Vagina (tissue), 2 donors: ENCODE data around the gene BCAS3.

Source experiments
- CTCF ChIP-seq, 3 experiments: fragments of 450-650 bp in 2 of 3; fragments of 200-600 bp in 1 of 3; sonication (generic) in 1 of 3; IDR thresholded peaks; one replicate each; pipeline ENCODE4 v1.5.1; 2017 to 2019; ENCODE audit warnings: antibody characterized with exemption in 3 of 3, mild to moderate bottlenecking in 2 of 3, moderate library complexity in 2 of 3
- POLR2A ChIP-seq, 2 donors: fragments of 450-650 bp; IDR thresholded peaks; one replicate each; pipeline ENCODE4 v1.6.1; 2017; ENCODE audit warnings: antibody characterized with exemption in 2 of 2, mild to moderate bottlenecking in 2 of 2, moderate library complexity in 2 of 2
- POLR2AphosphoS5 ChIP-seq, 2 donors: sonication (generic); formaldehyde crosslinking; IDR thresholded peaks; one replicate each; pipeline ENCODE4 v1.9.0; 2017; ENCODE audit warnings: antibody characterized with exemption in 2 of 2, mild to moderate bottlenecking in 2 of 2, low read depth in 1 of 2; ENCODE audit not compliant: insufficient read depth in 1 of 2

- no peak for TF ChIP-seq CTCF (IDR thresholded peaks at IDR 0.05)
- TF ChIP-seq POLR2A (IDR thresholded peaks at IDR 0.05) = no peak
- TF ChIP-seq POLR2AphosphoS5 (IDR thresholded peaks at IDR 0.05; ENCODE audit: insufficient read depth in 1 of 2, low read depth in 1 of 2) = no peak
These were observed 145.9 kb downstream of the BCAS3 start for GRCh38 chr17:60823515-60823914.
